NCI-H1436 treated with DMSO at 0.1 percent for 48 hours (cell line): ENCODE data around the gene ZNF142.

Source experiments
- DNase-seq: peaks from one replicate; lab custom pipeline; 2025; lab: John Stamatoyannopoulos, UW

Gene ZNF142

DNA sequence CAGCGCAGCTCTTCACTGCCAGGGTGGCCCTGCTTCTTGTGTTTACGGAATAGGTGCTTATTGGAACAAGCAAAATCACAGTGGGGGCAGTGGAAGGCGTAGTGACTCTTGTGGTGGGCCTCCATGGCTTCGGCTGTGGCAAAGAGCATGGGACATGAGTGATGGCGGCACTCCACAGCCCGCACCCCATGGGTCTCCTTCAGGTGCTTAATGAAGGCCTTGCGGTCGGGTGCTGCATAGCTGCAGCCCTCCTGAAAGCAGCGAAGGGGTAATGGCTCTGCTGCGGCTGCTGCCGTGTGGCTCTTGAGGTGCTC is 10.7 kb downstream of the ZNF142 start:
- DNase-seq, result no peak

DNA sequence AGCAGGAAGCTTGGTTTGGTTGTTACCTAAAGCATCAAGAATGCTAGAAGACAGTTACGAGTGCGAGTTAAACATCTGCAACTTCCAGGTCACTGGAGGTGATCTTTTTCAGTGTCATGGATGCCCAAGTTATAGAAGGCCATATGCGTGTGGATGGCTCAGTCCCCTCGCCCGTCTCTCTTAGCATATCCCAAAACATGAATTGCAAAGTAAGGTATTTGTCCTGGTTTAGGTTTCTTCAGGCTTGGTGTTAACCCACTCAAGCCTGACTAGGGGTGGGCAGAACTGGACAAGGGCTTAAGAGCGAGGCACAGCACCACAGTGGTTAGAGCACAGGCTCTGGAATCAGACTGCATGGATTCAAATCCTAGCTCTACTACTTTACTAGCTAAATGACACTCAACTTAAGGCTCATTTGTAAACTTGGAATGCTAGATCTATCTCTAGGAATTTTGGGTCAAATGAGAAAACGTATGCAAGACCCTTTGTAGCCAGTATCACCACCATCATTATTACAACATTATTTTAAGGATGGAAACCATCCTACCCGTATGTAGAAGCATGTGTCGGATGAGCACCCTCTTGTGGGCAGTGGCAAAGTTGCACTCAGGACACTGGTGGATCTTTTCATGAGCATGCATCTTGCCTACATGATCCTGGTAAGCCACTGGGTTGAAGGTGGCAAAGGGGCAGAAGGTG is 11.2 kb downstream of the ZNF142 start:
- no peak for DNase-seq

DNA sequence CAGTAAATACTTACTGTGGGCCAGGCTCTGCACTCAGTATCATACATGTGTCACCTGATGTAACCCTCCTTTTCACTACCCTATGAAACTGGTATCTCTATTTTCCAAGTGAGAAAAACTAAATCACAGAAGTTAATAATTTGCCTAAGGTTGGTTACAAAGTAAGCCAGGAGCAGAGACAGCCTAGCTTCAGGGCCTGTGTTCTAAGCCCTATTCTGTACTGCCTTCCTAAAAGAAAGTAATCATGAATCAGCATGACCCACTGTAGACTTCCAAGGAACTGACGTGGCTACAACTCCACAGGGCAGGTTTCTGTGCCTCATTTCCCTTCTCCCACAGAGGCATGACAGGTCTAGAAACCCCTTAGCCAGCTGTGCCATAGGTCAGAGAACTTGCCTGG is 14.3 kb downstream of the ZNF142 start:
- no peak for DNase-seq

DNA sequence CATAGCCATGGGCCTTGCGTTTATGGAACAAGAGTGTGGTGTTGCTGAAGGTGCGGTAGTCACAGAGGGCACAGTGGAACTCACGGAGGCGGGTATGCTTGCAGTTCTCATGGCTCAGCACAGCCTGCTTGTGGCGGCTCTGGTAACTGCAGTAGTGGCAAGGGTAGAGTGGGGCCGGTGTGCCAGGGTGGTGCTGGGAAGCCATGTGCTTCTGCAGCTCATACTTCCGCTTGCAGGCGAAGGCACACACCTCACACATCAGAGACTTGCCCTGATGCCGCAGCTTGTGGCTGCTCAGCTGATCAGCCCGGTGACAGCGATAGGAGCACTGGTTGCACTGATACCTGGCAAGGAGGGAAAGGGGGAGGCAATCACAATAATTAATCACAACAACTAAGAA is 14.7 kb downstream of the ZNF142 start:
- DNase-seq, result no peak

DNA sequence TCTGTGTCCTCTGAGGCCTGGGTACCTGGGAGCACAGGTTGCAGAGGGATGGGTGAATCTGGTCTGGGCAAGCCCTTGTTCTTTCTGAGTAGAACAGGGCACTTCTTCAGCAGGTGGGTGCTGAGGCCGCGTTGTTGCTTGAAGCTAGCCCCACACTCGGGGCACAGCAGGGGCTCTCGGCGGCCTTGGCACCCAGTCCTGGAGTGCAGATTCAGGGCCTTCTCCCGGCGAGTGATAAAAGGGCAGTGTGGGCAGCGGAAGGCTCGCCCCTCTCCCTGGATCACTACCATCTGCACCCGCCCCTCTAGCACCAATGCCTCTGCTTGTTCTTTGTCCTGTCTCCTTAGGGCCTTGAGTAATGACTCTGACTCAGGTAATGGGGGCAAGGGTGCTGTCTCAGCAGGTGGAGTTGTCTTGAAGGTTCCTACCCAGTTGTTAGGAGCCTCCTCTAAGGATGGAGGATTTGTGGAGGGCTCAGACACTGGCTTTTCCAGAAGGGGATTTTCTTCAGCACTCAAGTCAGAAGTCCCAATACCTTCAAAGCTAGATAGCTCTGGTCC is 15.6 kb downstream of the ZNF142 start:
- DNase-seq, result no peak

DNA sequence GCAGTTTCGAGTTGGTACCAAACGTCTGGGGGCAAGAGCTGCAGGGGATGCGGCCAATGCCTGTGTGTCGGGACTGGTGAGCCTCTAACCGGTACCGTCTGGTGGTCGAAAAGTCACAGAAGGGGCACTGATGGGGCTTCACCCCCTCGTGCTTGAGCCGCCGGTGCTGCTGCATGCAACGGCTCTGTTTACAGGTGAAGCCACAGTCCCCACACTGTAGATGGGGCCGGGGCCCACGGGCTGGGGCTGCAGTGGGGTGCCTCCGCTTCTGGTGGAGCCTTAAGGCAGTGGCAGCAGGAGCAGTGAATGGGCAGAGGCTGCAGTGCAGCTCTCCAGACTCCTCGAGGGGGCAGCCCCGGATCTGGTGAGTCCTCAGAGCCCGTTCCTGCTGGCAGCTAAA is 16.6 kb downstream of the ZNF142 start:
- DNase-seq, result no peak

DNA sequence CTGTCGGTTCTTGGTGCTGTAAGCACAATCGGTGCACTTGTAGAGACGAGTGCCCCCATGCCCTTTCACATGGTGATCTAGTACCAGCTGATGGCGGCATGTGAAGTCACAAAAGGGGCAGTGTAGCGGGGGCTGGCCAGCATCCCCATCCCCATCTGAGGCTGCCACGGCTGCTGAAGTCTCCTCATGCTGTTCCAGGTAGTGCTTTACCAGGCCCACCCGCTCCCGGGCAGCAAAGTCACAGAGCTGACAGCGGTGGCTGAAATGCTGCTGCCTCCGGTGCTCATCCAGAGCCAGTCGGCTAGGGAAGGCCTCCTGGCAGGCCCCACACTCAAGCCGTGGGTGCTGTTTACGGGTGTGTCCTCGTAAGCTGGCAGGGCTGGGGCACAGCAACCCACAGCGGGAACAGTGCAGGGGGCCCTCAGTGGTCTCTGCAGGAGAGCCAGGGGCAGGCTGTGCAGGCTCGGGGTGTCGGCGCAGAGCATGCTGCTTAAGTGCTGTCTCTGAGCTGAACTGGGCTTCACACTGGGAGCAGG is 17.2 kb downstream of the ZNF142 start:
- DNase-seq, result no peak

DNA sequence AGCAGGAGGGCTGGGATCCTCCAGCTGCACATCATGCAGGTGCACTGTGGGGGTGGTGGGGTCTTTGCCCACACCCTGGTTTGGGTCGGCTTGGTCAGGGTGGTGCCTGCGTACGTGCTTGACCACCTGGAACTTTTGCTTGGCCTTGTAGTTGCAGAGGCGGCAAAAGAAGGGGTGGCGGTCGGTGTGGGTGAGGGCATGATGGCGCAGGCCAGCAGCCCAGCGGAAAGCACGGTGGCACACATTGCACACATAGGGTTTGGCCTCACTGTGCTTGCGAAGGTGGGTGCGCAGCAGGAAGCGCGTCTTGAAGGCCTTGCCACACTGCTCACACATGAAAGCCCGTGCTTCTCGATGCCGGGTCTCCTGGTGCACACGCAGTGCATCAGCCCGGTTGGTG is 21.1 kb downstream of the ZNF142 start:
- DNase-seq, result no peak

DNA sequence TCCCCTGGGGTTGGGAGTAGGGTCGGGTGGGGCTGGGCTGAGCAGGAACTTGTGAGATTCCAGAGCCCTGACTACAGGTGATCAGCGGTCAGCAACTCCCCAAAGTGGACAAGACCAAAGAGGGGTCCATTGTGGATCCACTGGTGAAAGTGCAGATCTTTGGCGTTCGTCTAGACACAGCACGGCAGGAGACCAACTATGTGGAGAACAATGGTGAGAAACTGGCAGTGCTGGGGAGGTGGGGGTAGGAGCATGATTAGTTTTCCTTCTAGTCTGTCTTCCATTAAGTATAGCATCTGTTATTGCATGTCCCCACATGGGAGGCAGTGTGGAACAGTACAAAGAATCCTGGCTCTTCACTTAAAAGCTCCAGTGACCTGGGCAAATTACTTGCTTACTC is 23.7 kb downstream of the ZNF142 start:
- no peak for DNase-seq

DNA sequence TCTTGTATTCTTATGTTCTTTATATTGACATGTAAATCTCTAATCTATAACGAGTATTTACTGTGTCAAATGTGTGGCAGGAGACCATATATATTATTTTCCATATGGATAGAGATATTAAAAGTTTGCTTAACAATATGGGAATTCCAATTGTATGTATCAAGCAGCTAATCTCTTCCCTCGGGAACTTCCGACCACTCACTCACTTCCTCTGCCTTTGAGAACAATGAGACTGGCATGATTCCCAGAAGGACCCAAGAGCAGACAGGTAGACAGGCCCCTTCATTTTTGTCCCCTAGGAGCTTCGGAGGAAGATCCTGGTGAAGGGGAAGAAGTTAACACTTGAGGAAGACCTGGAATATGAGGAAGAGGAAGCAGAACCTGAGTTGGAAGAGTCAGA is 27.6 kb downstream of the ZNF142 start:
- no peak for DNase-seq

DNA sequence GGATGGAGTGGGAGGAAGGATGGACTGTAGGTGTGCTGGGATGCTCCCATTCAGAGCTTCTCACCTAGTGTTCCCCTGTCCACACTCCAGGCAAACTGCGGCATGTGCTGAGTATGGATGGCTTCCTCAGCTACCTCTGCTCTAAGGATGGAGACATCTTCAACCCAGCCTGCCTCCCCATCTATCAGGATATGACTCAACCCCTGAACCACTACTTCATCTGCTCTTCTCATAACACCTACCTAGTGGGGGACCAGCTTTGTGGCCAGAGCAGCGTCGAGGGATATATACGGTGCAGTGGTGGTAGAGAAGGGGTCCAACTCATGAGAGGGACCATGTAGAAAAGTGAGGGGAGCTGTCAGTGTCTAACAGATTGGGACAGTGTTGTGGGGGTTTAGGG is 31.5 kb downstream of the ZNF142 start:
- DNase-seq, result no peak

DNA sequence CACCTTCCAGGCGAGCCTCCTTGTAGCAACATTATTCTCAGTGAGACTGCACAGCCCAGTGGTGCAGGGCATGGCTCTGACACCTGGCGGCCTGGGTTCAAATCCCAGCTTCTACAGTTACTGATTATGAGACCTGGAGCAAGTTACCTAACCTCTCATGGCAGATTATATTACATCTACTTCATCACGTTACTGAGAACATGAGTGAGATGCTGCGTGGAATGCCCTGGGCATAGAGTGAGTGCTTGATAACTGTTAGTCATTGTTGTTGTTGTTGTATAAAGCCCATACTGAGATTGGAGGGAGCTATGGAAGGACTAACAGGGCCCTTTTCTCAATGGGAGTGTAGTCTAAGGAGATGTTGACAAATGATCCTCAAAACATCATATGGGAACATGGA is 33.1 kb downstream of the ZNF142 start:
- no peak for DNase-seq

DNA sequence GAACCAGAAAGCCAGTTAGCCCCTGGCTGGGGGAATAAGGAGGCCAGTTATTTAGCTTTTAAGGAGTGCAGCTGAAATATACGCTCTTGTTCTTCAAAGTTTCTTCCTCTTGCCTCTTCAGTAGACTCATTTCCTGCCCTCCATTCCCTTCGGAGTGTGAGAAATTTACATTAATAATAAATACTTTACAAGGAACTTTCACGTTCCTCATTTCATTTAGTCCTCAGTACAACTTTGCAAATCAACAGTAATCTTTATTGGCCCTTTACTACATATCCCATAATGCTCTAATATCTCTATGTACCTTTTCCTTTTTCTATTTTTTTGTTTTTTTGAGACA is 36.1 kb downstream of the ZNF142 start:
- DNase-seq, result no peak

DNA sequence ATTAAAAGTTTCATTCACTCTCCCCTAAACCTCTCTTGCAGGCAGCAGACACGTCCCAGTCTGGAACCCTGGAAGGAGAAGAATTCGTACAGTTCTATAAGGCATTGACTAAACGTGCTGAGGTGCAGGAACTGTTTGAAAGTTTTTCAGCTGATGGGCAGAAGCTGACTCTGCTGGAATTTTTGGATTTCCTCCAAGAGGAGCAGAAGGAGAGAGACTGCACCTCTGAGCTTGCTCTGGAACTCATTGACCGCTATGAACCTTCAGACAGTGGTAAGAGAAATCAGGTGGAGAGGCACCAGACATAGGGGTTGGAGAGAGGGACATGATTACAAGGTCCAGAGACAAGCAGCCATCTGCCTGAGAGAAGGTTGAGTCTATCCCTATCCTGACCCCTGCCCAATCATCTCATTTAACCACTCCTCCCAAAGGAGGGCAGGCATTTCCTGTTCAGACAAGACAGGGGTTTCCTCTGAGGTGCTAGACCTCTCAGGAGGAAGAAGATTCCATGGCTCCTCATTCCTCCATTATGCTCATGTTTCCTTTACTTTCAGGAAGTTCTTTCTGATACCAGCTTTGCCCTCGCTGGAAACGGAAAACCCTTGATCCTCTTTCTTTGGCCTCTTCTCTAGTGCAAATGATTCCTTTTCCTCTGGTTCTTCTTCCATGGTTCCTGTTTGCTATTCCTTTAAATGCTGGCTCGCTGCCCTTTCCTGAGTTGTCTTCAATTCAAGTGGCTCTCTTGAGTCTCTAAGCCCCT is 36.6 kb downstream of the ZNF142 start:
- no peak for DNase-seq

DNA sequence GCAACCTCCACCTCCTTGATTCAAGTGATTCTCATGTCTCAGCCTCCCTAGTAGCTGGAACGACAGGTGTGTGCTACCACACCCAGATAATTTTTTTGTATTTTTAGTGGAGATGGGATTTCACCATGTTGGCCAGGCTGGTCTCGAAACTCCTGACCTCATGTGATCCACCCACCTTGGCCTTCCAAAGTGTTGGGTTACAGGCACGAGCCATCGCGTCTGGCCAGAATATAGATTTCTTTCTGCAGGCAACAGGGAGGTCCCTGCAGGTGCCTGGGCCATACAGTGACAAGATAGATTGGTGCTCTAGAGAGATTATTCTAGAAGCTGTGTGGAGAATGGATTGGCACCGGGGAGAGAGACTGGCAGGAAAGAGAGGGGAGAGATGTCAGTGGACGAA is 38.4 kb downstream of the ZNF142 start:
- no peak for DNase-seq

DNA sequence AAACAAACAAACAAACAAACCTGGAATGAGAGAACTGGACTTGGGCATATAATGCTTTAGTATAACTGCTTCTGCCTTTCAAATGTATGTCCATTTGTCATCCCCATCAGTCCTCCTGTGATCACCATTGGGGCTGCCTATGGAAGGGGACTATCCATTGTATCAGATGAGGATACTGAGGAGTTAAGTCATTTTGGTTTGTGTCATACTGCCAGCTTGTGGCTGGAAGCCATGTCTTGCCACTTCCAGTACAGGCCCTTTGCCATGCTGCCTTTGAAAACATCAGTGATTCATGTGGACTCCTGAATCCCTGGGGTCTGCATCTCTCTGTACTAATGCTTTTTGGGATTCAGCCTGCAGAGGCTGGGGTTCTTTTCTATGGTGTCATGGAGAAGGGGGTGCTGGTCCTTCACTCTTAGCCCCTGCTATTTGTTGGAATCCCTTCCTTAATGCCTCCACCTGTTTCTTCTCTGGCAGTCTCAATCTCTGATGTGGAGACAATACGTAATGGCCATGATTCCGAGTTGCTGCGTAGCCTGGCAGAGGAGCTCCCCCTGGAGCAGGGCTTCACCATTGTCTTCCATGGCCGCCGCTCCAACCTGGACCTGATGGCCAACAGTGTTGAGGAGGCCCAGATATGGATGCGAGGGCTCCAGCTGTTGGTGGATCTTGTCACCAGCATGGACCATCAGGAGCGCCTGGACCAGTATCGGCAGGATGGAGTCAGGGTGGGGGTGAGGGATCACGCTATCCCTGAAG is 41.1 kb downstream of the ZNF142 start:
- DNase-seq, result no peak

DNA sequence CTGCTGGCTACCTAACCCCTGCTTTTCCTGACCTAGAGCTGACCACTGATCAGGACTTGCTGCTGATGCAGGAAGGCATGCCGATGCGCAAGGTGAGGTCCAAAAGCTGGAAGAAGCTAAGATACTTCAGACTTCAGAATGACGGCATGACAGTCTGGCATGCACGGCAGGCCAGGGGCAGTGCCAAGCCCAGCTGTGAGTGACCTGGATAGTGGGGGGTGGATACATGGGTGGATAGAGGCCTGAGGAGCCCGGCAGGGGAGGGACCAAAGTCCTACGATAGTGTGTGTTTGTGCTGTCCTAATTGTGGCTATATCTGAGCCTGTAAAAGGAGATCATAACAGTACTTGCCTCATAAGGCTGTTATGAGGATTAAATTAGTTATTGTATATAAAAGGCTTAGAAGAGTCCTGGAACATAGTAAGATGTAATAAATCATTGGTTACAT is 43.5 kb downstream of the ZNF142 start:
- no peak for DNase-seq

DNA sequence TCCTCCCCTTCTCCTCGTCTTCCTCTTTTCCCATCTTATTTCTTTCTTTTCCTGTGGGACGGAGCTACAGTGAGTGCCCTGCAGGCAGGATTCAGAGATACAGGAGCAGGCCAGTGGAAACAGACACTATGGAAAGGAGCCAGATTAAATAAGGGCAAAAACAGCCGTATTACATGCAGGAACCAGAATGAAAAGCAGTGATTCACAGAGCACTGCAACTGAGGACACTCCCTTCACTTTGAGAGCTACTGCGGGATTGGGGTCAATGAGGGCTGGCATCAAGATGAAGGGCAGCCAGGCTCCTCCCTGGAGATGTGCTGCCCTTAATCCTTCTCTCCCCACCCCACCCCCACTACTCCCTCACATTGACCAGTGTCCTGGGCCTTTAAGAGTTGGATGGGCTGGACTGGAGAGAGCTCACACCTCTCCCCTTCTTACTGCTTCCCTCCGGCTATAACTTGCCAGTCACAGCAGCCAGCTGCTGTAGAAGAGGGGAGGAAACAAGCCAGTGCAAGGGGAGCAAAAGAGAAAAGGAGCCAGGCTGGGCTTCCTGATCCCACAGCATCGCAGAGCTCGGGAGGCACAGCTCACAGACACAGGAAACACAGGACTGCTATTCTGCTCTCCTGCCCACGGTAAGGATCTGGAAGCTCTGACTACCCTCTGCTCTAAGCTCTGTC is 51.8 kb downstream of the ZNF142 start, which contains the start of gene PLCD4:
TSS of gene PLCD4 (plus strand) at position 464 of the 680 bp plus-strand sequence. CDS start 7,841 bp downstream, outside the sequence.
- no peak for DNase-seq

DNA sequence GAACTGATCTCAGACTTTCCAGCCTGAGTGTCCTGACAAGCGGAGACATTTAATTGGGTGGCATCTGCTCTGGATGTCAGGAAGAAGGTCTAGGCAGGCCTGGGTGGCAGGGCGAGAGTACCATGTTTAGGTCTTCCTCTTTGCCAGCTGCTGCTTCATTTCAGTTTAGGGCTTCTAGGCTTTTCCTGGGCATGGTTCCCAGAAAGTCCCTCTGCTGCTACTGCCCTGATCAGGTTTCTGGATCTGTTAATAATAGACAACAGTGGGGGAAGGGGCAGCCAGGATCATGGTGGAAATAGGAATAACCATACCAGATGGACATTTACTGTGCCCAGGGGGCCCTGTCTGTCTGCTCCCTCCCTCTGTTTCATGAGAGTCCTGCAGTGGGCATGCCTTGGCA is 54.0 kb downstream of the ZNF142 start:
- DNase-seq, result no peak
